SU-DHL-6 (cell line): ENCODE measurements around the gene USP28.

Source experiments
- CTCF ChIP-seq: fragments of 200-600 bp; sonication (generic); IDR thresholded peaks from one replicate; pipeline ENCODE4 v1.5.1; 2017; ENCODE audit warnings: antibody characterized with exemption, mild to moderate bottlenecking, low read length, moderate library complexity; ENCODE audit not compliant: insufficient read depth, poor library complexity, severe bottlenecking
- EZH2phosphoT487 ChIP-seq: fragments of 200-600 bp; sonication (generic), shearing (Covaris generic); conservative IDR thresholded peaks from 2 replicates; pipeline ENCODE4 v1.6.1; 2018; ENCODE audit warnings: mild to moderate bottlenecking, antibody characterized with exemption, low read length, moderate library complexity, mixed read lengths

DNA sequence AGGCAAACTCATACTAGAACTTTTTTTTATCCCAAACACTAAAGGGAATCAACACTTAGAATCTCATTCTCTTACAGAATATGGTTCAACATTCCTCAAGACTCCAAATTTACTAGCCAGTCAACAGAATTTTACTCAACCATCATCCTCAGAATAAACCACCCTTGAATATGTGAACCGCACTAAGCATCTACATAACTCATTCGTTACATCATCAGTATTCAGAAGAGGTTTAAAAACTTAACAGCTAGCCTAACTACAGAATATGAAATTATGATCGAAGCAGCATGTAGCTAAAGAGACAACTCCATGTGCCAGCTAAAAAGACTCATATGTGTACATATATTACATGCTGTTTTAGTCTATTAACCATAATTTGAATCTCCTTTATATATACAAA, 47.9 kb downstream of the USP28 start:
- TF ChIP-seq CTCF (no peak), EZH2phosphoT487 (no peak)
